GM18517 (cell line): ENCODE results near the gene SNRPA.
"Not testable (repeated sequence)": the region's sequence is repeated elsewhere in the genome, so short reads cannot be mapped to it uniquely, and the experiment has no call there.

Experiments used
- ATAC-seq: cut with Tn5 transposase; IDR thresholded peaks from one replicate; pipeline ENCODE4 v1.9.1; 2021; ENCODE audit warnings: mild to moderate bottlenecking, moderate library complexity; ENCODE audit not compliant: unreplicated experiment

The SNRPA gene

DNA sequence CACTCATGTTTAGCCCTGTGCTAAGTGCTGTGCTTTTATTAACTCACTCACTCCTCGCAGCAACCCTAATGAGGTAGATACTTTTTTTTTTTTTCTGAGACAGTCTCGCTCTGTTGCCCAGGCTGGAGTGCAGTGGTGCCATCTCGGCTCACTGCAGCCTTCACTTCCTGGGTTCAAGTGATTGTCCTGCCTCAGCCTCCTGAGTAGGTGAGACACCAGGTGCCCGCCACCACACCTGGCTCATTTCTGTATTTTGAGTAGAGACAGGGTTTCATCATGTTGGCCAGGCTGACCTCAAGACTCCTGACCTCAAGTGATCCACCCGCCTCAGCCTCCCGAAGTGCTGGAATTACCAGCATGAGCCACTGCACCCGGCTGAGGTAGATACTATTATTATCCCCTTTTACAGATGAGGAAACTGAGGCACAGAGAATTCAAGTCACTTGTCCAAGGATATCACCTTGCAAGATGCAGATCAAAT is 31.5 kb upstream of the SNRPA start:
- no peak for ATAC-seq

DNA sequence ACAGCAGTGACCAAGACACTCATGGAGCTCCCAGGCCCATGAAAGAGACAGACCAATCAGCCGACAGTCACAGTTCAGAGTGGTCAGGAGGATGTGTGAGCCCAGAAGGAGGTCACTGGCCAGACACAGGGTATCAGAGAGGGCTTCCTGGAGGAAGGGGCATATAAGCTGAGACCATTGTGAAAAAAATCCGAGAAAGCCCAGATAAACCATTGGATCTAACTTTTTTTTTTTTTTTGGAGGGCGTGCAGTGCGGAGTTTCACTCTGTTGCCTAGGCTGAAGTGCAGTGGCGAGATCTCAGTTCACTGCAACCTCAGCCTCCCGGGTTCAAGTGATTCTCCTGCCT is 29.9 kb upstream of the SNRPA start:
- no peak for ATAC-seq

DNA sequence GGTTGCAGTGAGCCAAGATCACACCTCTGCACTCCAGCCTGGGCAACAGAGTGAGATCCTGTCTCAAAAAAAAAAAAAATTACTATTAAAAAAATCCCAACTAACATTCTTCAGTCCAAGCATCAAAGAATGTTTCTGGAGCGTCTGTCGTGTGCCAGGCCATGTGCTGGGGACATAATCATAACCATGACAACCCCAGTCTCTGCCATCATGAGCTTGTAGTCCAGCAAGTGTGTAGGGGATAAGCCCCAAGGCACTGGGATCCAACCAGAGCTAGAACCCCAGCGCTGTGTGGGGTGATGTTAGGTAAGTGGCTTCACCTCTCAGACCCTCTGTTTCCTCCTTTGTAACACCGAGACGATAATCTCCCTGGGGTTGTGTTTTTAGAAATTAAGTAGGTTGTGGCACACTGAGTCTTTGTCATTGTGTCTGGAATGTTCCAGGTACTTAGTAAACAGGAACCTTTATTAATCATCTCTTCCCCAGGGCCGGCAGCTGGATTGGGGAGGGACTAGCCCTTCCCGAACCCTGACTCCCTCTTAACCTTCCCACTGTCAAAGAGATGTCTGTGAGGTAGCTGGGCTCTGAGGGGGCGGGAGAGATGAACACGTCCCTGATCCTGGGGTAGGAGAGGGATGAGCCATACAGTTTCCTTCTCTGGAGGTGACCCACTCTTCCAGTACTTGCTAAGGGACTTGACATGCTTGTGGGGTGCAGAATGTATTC is 28.9 kb upstream of the SNRPA start:
- no peak for ATAC-seq

DNA sequence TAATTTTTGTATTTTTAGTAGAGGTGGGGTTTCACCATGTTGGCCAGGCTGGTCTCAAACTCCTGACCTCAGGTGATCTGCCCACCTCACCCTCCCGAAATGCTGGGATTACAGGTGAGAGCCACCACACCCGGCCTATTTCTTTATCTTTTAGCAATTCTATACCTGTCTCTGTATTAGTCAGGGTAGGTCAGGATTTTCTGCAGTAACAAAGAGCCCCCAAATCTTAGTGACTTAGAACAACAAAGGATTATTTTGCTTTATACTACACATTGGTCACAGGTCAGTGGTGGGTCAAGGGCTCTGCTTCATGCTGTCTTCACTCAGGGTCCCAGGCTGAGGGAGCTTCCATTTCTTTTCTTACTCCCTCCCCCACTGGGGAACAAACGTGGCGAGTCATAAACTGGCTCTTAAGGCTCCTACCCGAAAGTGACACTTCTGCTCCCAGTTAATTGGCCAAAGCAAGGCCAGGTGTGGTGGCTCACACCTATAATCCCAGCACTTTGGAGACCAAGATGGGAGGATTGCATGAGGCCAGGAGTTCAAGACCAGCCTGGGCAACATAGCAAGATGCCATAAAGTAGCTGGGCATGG is 27.2 kb upstream of the SNRPA start:
- no peak for ATAC-seq

DNA sequence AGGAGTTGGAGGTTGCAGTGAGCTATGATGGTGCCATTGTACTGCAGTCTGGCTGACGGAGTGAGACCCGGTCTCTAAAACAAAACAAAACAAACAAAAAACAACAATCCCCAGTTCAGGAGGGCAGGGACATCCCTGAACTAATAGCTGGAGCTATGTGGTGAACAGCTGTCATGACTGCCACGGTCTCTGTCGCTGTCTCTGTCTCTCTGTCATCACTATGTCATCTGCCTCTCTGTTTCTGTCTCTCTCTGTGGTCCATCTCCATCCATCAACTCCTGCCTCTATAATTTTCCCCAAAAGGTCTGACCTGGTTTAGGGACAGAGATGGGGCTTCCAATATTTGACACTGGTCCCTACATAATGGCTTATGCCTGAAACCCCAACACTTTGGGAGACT is 26.7 kb upstream of the SNRPA start:
- ATAC-seq: no peak

DNA sequence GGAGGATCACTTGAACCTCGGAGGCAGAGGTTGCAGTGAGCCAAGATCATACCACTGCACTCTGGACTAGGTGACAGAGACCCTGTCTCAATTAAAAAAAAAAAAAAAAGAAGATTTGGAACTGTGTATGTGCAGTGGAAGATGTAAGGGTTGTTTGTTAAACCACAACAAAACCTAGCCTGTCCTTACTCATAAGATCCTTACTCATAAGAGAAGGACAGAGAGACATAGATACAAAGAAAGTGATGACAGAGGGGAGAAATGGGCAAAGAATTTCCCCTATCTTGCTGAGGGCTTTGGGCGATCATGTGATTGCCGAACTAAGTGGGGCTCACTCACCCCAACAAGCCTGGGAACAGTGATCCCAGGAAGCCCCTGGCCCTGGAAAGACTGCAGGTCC is 26.1 kb upstream of the SNRPA start:
- ATAC-seq: no peak

DNA sequence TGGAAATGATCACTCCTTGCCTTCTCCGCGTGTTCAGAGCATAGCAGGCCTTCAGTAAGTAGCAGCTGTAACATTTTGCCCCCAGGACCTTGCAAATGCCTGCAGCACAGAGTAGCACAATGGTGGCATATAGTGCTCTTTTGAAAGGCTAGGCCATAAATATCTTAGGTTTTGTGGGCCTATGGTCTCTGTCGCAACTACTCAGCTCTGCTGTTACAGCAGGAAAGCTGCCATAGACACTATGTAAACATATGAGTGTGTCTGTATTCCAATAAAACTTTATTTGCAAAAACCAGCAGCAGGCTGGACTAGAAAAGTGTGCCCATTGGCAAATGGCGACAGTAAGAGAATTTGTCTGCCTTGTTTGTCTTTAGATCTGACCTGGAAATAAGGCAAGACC is 24.7 kb upstream of the SNRPA start:
- ATAC-seq: no peak

DNA sequence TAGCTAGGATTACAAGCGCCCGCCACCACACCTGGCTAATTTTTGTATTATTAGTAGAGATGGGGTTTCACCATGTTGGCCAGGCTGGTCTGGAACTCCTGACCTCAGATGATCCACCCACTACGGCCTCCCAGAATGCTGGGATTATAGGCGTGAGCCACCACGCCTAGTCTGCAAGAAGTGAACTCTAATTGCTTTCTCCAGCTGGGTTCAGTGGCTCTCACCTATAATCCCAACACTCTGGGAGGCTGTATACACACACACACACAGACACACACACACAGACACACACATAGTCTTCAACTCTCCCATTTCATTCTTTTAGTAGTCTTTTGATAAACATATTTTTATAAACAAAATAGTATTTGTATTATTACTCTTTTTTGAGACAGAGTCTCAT is 20.9 kb upstream of the SNRPA start:
- not testable (repeated sequence) for ATAC-seq

DNA sequence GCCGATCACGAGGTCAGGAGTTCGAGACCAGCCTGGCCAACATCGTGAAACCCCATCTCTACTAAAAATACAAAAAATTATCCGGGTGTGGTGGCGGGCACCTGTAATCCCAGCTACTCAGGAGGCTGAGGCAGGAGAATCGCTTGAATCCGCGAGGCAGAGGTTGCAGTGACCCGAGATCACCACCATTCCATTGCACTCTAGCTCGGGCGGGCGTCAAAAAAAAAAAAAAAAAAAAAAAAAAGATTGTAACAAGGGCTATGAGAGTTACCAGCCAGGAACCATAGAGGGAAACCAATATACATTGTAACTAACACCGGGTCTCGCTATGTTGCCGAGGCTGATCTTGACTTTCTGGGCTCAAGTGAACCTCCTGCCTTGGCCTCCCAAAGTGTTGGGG is 18.7 kb upstream of the SNRPA start:
- ATAC-seq: not testable (repeated sequence)

DNA sequence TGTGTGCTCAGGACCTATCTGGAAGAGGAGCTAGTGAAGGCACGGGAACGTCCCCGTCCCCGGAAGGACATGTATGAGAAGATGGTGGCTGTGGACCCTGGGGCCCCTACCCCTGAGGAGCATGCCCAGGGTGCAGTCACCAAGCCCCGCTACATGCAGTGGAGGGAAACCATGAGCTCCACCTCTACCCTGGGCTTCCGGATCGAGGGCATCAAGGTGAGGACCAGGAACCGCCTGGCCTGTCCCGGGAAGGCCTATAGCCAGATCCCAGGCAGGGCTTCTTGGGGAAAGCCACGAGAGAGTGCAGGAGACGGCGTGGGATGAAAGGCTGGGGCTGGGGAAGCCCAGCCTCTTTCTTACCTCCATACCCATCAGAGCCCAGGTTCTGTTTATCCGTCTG is 17.9 kb upstream of the SNRPA start:
- ATAC-seq: no peak

DNA sequence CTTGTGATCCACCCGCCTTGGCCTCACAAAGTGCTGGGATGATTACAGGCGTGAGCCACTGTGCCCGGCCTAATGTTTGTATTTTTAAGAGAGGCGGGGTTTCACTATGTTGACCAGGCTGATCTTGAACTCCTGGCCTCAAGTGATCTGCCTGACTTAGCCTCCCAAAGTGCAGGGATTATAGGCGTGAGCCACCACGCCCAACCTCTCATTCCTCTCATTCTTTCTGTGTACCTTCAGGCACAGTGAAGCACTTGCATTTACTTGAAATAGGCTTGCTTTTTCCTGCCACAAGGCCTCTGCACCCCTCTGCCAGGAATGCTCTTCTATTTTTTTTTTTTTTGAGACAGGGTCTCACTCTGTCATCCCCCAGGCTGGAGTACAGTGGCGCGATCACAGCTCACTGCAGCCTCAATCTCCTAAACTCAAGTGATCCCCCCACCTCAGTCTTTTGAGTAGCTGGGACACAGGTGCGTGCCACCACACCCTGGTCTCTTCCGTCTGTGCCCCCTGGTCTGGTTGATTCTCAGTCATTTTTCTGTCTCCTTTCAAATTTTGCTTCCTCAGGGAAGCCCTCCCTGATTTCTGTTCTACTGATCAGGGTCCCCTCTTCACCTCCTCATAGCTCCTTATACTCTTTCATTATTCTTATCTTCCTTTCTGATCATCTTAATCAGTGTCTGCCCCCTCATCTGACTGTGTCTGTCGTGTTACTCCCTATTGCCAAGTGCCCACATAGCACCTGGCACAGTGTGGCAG is 15.8 kb upstream of the SNRPA start:
- no peak for ATAC-seq

DNA sequence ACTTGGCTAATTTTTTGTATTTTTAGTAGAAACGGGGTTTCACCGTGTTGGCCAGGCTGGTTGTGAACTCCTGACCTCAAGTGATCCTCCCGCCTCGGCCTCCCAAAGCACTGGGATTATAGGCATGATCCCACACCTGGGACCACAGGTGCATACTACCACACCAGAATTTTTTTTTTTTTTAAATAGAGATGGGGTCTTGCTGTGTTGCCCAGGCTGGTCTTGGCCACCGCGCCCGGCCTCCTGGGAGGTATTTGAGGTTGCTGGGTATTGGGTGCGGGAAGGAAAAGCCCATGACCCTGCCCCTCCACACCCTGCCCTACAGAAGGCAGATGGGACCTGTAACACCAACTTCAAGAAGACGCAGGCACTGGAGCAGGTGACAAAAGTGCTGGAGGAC is 14.3 kb upstream of the SNRPA start:
- no peak for ATAC-seq

DNA sequence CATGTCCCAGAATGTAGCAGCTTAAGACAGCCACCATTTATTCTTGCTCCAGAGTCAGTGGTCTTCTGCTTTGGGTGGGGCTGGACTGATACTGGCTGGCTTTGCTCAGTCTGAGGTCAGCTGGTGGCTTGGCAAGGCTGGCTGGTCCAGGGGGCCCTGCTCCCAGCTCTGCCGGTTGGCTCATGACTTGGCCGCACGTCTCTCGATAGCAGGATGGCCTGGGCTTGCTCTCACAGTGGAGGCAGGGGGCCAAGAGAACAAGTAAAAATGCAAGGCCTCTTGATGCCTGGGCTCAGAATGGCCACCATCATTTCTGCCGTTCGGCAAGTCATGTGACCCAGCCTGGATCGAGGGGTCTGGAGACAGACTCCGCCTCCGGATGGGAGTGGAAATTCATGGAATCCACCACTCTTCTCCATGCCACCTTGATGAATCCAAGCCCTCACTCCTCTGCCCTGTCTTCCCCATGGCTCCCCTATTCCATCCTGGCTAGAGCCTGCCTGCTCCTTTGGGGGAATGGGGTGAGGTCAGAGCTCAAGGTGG is 13.8 kb upstream of the SNRPA start:
- ATAC-seq: no peak

DNA sequence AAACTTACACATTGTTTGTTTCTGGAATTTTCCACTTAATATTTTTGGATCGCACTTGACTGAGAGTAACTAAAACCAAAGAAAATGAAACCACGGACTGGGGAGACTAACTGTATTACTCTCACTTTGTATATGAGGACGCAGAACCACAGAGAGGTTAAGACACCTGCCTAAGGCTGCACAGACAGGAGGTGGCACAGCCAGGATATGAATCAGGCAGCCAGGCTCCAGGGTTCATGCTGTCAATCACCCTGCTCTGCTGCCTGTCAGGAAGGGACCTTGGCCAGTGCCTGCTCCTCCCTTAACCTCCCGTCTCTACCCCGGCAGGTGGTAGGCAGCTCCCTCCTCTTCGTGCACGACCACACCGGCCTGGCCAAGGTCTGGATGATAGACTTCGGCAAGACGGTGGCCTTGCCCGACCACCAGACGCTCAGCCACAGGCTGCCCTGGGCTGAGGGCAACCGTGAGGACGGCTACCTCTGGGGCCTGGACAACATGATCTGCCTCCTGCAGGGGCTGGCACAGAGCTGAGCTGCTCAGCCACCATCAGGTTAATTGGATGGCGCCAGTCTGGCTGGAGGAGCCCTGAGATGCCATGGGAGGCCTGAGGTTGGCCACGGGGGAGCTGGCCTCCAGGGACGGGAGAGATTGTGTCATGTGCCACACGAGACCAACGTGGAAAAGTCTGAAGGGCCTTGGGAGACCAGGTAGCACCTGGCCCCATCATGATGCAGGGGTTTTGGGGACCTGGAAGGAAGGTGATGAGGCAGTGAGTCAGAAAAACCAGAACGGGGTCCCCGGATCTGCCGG is 11.8 kb upstream of the SNRPA start:
- no peak for ATAC-seq

DNA sequence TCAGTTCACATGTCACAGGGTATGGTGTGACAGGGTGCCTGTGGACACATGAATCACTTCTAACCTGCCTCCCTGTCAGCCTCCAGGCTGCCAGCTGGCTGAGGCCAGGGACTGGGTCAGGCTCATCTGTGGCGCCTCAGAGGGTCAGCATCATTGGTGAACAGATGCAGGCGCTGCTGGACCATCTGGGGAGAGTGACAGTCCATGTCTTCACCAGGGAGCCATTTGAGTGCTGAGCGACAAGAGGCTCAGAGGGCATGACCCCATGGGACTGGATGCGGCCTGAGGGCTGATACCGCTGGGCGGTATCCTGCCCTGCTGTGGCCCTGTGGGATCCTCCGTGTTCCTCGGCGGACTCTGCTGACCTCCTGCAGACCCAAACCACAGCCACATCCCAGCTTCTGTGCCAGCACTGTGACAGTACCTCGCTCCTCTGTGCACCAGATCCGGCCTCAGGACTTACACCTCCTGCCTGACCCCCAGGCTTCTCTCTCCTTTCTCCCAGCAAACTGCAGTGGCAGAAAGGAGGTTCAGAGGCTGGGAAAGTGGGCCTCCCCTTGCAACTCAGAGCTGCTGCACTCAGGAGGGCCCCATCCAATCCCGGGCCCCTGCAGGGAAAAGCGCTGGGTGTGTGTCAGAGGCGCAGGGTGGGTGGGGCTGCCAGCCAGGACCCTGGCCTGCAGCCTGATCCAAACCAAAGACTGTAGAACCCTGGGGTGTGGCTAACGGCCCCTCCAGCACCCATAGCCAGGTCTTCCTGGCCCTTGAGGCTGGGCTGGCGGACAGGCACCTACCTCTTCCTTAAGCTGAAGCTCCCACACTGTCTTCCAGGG is 10.9 kb upstream of the SNRPA start:
- no peak for ATAC-seq

DNA sequence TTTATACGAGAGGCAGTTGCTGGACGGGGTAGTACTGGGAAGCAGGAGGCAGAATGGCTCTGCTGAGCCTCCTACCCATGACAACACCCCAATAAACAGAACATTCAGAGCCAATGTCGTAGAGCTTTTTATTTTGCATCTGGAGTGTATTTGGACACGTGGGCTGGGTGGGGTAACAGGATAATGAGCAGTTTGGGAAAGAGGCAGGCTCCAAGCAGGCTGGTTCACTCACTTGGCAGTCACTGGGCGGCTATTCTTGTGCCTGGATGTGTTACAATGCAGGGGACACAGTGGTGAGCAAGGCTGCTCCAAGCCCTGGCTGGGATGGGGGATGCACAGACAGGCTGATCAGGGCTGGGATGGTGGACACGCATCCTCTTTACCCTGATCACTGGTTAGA is 10.3 kb upstream of the SNRPA start:
- no peak for ATAC-seq

DNA sequence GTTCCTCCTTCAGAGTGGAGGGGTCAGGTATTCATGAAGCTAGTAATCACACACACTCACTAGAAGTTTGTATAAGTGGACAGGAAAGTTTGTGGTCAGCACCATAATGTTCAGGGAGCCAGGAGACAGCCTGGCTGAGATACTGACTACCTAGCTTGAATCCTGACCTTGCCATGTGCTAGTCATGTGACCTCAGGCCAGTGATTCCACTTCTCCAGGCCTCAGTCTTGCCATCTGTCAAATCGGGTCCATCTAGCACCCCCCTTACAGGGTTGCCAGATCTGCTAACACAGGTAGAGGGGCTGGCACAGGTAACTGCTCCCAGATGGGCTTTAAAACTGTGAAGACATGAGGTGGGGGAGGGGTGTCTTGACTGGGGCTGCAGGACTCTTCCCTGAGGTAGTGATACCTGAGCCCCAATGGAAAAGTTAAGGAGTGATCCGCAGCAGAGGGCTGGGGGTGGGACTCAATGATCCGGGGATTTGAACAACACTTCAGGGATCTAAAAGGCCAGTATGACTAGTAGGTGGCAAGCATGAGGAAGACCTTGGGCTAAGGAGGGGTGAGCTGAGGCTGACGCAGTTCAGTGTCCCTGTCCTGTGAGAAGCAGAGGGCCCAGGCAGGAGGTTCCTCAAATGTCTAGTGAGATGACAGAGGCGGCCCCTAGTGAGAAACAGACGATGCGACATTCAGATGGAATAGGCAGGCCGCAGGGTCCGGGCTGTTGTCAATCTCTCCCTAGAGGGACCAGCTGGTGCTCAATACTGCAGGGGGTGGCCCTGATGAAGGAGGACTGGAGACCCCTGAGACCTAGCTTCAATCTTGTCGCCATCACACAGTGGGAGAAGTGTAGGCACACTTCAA is 9.2 kb upstream of the SNRPA start:
- no peak for ATAC-seq

DNA sequence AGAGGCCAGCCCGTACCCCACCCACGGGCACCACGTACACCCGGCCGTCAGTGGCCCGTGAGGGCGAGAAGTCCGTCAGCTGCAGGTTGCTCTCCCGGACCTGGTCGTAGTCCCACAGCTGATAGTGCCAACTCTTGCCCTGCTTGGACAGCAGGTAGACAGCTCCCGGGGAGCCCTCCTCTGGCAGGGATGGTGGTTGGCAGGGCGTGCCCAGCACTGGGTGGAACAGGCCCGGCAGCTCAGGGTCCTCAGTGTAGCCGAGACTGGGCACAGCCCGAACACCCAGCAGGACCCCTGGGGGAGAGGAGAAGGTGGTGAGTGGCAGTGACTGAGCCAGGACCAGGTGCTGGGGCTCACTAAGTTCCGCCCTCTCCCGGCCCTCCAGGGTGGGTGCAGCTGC is 8.5 kb upstream of the SNRPA start:
- no peak for ATAC-seq

DNA sequence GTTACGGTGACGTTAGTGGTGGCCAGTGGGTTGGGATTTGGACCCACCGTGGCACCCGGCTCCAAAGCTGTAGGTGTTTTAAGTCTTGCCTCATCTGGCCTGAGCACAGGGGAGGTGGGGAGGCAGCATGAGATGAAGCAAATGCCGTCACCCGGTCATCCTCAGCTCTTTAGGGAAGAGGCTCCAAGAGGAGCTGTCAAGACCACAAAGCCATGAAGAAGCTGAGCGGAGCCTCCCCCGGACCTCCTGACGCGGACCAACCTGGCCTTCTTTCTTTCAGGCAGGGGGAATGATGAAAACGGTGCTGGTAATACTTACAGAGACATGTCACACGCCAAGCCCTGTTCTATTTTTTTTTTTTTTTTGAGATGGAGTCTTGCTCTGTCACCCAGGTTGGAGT is 8.1 kb upstream of the SNRPA start:
- no peak for ATAC-seq
